Subcutaneous abdominal adipose tissue (tissue), 5 donors: ENCODE data around the gene BANF2.

ENCODE experiments used
- H3K27ac ChIP-seq: one replicate; pipeline ENCODE4 v1.7.0; 2013; ENCODE audit warnings: low read depth, mild to moderate bottlenecking, inconsistent platforms, low read length, moderate library complexity
- H3K27me3 ChIP-seq, 5 donors: one replicate each; pipeline ENCODE4 v1.7.0; 2013; ENCODE audit warnings: low read length in 5 of 5, inconsistent platforms in 1 of 5; ENCODE audit not compliant: control insufficient read depth in 5 of 5, insufficient read depth in 4 of 5
- H3K36me3 ChIP-seq, 5 donors: one replicate each; pipeline ENCODE4 v1.7.0; 2013; ENCODE audit warnings: low read length in 5 of 5; ENCODE audit not compliant: control insufficient read depth in 5 of 5, insufficient read depth in 5 of 5
- H3K4me1 ChIP-seq, 5 donors: one replicate each; pipeline ENCODE4 v1.7.0; 2013; ENCODE audit warnings: low read length in 5 of 5, mild to moderate bottlenecking in 3 of 5, moderate library complexity in 1 of 5; ENCODE audit not compliant: control insufficient read depth in 5 of 5, insufficient read depth in 5 of 5
- H3K4me3 ChIP-seq, 5 donors: one replicate each; pipeline ENCODE4 v1.7.0; 2013; ENCODE audit warnings: low read length in 5 of 5, low read depth in 1 of 5
- H3K9ac ChIP-seq, 5 donors: one replicate each; pipeline ENCODE4 v1.7.0; 2013; ENCODE audit warnings: low read length in 5 of 5, mild to moderate bottlenecking in 4 of 5, moderate library complexity in 3 of 5
- H3K9me3 ChIP-seq, 5 donors: one replicate each; pipeline ENCODE4 v1.7.0; 2013; ENCODE audit warnings: low read length in 5 of 5; ENCODE audit not compliant: control insufficient read depth in 5 of 5
- donor health status: healthy.
- donor health status: healthy.
- donor health status: healthy.
- donor health status: healthy.
- donor health status: healthy.

The BANF2 gene

DNA sequence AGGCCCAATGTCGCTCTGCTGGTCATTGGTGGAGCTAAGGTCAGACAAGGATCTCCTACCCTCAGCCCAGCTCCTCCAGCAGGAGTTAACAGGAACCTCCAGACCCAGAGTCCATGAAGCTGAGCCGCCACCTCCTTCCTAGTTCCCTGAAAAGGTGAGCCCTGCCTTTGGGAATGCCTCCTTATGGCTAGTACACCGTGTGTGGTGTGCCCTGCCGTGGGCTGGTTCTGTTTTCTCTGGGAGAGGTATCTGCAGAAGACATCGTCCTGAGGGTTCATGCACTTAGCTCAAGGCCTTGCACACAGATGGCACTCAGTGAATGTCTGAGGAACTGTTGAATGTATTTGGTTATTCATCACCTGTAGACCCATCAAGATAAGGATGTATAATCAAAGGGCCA, 15.3 kb downstream of the BANF2 start:
- H3K27me3 ChIP-seq, result peaks cover 0 to 3% (median 0%) of the 10 kb centered on the region in 5 donors
- no peak overlapping the region for H3K4me3 ChIP-seq
- no peaks in the 10 kb centered on the region for H3K36me3 ChIP-seq
- no peak overlapping the region for H3K27ac ChIP-seq
- no peak overlapping the region for H3K9ac ChIP-seq
- no peaks in the 10 kb centered on the region for H3K4me1 ChIP-seq
- H3K9me3 ChIP-seq, result no peaks in the 10 kb centered on the region

DNA sequence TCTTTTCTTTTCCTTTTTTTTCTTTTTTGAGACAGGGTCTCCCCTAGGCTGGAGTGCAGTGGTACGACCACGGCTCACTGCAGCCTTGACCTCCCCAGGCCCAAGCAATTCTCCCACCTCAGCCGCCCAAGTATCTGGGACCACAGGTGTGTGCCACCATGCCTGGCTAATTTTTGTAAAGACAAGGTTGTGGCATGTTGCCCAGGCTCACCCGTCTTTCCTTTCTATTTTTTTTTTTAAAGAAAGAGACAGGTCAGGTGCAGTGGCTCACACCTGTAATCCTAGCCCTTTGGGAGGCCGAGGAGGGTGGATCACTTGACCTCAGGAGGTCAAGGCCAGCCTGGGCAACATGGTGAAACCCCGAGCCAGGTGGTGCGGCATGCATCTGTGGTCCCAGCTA, 16.6 kb downstream of the BANF2 start:
- H3K4me3 ChIP-seq, result no peak overlapping the region
- H3K36me3 ChIP-seq, result no peaks in the 10 kb centered on the region
- no peaks in the 10 kb centered on the region for H3K4me1 ChIP-seq
- no peak overlapping the region for H3K27ac ChIP-seq
- H3K9me3 ChIP-seq, result no peaks in the 10 kb centered on the region
- no peak overlapping the region for H3K9ac ChIP-seq
- peaks cover 0 to 1% (median 0%) of the 10 kb centered on the region in 5 donors for H3K27me3 ChIP-seq

DNA sequence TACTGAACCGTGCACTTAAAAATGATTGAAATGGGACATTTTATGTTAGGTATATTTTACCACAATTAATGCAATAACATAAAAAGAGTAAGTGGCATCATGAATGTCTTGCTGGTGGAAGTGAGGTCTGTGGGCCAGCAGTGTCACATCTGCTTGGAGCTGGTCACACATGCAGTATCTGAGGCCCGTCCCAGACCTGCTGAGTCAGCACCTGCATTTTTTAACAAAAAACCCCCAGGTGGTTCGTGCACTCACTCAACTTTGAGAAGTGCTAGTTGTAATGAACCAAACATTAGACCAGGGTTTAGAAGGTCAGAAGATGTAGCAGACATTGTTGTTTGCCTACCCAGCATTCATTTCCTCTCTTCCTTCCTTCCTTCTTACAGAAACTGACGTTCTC, 21.0 kb downstream of the BANF2 start:
- no peaks in the 10 kb centered on the region for H3K9me3 ChIP-seq
- no peaks in the 10 kb centered on the region for H3K36me3 ChIP-seq

DNA sequence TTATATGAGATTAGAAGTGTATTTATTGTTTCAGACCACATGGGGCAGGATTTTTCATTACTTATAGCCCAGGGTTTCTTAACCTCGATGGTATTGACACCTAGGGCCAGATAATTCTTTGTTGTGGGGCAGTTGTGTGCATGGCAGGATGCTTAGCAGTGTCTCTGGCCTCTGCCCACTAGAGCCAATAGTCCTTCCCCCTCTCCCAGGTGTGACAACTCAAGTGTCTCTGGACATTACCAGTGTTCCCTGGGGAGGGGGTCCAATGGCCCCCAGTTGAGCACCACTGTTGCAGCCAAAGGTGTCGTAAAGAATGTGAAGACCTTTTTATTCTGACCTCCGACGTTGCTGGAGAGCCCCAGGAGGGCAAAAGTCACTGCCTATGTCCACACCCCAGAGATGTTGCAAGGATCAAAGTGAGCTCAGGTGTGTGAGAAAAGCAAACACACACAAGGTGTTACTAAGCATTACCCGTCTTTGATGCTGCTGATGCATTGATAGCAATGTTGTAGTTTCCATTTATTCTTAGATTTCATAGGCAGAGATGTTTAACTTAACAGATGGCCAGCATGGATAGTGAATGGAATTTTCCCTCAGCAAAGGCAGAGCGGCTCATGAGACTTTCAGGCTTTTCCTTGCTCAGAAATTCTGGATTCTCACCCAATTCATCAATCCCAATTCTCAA, 22.2 kb downstream of the BANF2 start:
- no peak overlapping the region for H3K4me3 ChIP-seq
- H3K9me3 ChIP-seq, result no peaks in the 10 kb centered on the region
- no peaks in the 10 kb centered on the region for H3K36me3 ChIP-seq
- no peak overlapping the region for H3K27ac ChIP-seq
- H3K9ac ChIP-seq, result no peak overlapping the region
- H3K27me3 ChIP-seq, result peaks cover 0 to 3% (median 0%) of the 10 kb centered on the region in 5 donors
- no peaks in the 10 kb centered on the region for H3K4me1 ChIP-seq

More for the DNA sequence above, 21.0 kb downstream of the BANF2 start:
- no peak overlapping the region for H3K27ac ChIP-seq
- H3K9ac ChIP-seq, result no peak overlapping the region
- no peaks in the 10 kb centered on the region for H3K4me1 ChIP-seq
- H3K27me3 ChIP-seq, result peaks cover 0 to 3% (median 0%) of the 10 kb centered on the region in 5 donors
- H3K4me3 ChIP-seq, result no peak overlapping the region

DNA sequence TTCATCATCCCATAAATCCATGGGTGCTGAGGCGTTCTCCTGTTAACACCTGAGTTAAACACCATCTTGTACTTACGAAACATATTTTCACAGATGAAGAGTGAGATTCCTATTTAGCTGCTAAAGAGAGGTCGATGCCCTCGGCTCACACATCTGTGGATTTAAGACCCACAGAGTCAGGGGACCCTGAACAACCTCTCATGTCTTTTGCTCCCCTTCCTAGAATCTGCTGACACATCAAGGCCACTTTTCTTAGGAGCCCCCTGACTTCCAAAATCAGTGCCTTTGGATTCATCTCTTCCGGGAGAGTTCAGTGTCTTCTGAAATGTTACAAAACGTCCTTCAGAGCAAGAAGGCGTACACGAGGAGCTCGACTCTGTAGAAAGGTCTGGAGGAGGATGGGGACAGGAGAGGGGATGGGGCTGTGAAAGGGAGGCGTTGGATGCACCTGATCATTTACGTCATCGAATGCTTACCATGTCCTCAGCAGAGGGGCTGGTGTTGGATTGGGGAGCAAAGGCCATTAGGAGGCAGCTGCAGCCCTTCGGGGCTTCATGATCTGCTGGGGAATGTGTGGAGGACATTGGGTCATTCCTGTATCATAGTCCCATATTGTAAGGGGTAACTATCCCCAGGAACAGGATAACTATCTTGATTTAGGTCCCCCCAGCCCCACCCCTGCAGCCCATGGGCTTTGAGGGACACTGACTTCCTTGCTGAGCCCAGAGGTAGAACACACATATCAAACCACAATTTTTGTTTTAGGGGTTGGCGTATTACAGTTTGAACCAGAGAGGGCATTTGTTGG, 22.9 kb downstream of the BANF2 start:
- H3K9me3 ChIP-seq, result no peaks in the 10 kb centered on the region
- no peak overlapping the region for H3K4me3 ChIP-seq
- H3K4me1 ChIP-seq, result no peaks in the 10 kb centered on the region
- no peak overlapping the region for H3K9ac ChIP-seq
- H3K27me3 ChIP-seq, result peaks cover 0 to 3% (median 0%) of the 10 kb centered on the region in 5 donors
- H3K27ac ChIP-seq, result no peak overlapping the region
- H3K36me3 ChIP-seq, result no peaks in the 10 kb centered on the region

DNA sequence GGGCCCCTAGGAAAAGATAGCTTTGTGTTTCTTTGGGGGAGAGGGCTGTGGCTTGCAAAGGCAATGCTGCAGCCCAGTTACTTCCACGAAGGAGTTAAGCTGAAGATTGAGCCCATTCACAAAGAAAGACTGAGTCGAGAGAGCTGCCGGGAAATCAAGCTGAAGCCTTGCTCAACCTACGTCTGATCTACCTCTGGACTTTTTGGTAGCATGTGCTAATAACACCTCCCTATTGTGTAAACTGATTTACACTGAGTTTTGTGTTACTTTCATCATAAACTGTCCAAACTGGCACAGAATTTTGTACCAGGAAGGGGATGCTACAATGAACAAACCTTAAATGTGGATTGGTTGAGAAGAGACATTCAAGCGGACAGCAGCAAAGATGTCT, 23.5 kb downstream of the BANF2 start:
- Histone ChIP-seq H3K27me3 (peaks cover 0 to 3% (median 0%) of the 10 kb centered on the region in 5 donors), H3K4me1 (no peaks in the 10 kb centered on the region), H3K9me3 (no peaks in the 10 kb centered on the region), H3K9ac (no peak overlapping the region), H3K4me3 (no peak overlapping the region), H3K36me3 (no peaks in the 10 kb centered on the region), H3K27ac (no peak overlapping the region)

DNA sequence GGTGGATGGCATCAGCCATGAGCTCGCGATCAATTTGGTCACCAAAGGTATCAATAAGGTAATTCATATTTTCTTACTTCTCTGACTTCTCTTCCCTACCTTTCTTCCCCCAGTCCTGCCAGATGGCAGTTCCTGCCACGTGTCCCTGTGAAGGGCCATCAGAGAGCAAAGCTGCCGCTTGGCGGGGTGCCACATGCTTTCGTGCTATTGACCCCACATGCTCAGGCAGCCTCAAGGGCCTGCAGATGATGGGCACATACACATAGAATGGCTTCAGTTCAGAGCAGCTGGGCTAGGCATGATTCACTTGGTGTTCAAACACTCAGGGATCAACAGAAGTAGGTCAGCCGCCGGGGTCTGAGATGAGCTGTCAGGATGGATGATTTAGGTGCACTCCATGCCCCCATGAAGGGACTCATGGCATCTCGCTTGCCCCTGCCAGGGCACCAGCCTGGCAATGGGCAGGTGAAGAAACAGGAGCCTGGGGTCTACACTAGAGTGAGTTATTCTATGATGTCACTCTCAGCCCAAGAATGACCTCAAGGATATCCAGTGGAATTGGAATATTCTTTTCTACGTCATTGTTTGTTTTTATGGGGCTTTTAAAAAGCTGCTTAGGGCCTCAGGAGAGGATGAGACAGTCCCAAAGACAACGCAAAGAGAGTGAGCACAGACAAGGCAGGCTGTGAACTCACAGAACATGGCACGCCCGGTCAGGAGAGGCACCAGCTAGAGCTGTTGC, 25.5 kb downstream of the BANF2 start:
- H3K27me3 ChIP-seq, result peaks cover 0 to 3% (median 0%) of the 10 kb centered on the region in 5 donors
- no peaks in the 10 kb centered on the region for H3K36me3 ChIP-seq
- H3K27ac ChIP-seq, result no peak overlapping the region
- no peak overlapping the region for H3K9ac ChIP-seq
- no peaks in the 10 kb centered on the region for H3K9me3 ChIP-seq
- no peak overlapping the region for H3K4me3 ChIP-seq
- H3K4me1 ChIP-seq, result no peaks in the 10 kb centered on the region

DNA sequence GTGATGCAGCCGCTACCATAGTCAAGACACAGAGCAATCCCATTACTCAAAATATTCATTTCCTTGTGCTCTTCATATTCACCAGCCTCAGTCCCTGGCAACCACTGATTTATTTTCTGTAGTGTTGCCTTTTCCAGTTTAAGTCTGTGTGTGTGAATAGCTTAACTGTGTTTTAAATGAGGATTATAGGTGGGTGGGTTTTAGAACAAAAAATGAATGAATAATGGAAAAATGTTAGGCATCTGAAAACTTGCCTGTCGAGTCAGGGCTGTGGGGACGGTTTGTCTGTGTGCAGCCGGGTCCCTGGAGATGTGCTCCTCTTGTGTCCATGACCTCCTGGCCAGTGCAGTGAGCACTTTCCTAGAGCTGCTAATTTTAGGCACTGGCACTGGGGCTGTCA, 27.1 kb downstream of the BANF2 start:
- no peaks in the 10 kb centered on the region for H3K36me3 ChIP-seq
- no peak overlapping the region for H3K9ac ChIP-seq
- H3K4me3 ChIP-seq, result no peak overlapping the region
- no peaks in the 10 kb centered on the region for H3K4me1 ChIP-seq
- peaks cover 0 to 3% (median 0%) of the 10 kb centered on the region in 5 donors for H3K27me3 ChIP-seq
- H3K9me3 ChIP-seq, result no peaks in the 10 kb centered on the region
- no peak overlapping the region for H3K27ac ChIP-seq

DNA sequence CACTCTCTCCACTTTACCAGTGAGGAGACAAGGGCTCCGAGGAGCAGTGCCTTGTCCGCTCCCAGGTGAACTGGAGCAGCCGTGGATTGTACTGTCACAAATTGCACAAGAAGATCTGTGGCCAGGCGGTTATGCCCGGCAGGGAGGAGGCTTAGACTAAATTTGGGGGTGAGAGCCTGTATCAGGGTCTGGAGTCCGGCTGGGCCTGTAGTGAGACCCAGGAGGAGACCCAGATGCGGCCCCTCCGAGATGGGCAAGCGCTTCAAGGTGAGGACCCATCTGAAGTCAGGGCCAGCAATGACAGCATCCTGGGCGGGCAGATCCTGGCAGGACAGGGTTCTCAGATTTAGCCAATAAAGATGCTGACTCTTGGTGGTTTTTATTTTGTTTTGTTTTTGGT, 27.6 kb downstream of the BANF2 start:
- Histone ChIP-seq H3K4me3 (no peak overlapping the region), H3K27ac (no peak overlapping the region), H3K9me3 (no peaks in the 10 kb centered on the region), H3K4me1 (no peaks in the 10 kb centered on the region), H3K36me3 (no peaks in the 10 kb centered on the region), H3K27me3 (peaks cover 0 to 3% (median 0%) of the 10 kb centered on the region in 5 donors), H3K9ac (no peak overlapping the region)

DNA sequence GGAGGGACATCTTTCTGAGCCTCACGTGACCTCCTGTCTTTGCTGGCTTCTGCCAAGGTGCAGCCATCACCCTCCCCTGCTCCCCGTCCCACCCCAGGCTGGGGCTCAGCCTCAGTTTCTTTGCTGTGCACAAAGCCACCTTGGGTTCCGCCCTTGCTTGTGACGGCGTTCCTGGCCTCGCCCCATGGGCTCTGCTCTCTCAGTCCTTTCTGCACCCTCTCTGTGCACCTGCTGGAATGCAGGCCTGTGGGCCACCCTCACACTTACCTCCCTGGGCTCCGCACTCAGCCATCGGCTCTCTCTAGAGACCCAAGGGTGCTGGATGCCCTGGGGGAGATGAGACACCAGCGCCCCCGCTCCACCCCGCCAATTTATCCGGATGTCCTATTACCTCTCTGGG, 28.3 kb downstream of the BANF2 start:
- H3K9ac ChIP-seq, result no peak overlapping the region
- no peaks in the 10 kb centered on the region for H3K4me1 ChIP-seq
- H3K4me3 ChIP-seq, result no peak overlapping the region
- H3K27ac ChIP-seq, result no peak overlapping the region
- H3K36me3 ChIP-seq, result no peaks in the 10 kb centered on the region
- peaks cover 0 to 3% (median 0%) of the 10 kb centered on the region in 5 donors for H3K27me3 ChIP-seq
- no peaks in the 10 kb centered on the region for H3K9me3 ChIP-seq
